SK-N-SH (cell line): ENCODE results near the gene LRRC32. TPM values are rescaled to one million over a fixed set of nuclear protein-coding genes. Genes with fewer than 3 reads are reported as not detected.

Experiments used
- CTCF ChIA-PET: fragments of 300-600, 350-600 bp; formaldehyde crosslinking; extraction: SDS; loops from one replicate; lab custom pipeline; 2021; lab: Yijun Ruan, JAX
- POLR2A ChIA-PET: fragments of 350-600 bp; sonication (Branson Sonifier 250); formaldehyde crosslinking; extraction: SDS; loops from one replicate; lab custom pipeline; 2020; ENCODE audit warnings: antibody characterized with exemption, inconsistent platforms; lab: Yijun Ruan, JAX
- DNase-seq: peaks from one replicate; pipeline ENCODE4 v3.0.0; 2012
- H2AFZ ChIP-seq: fragments of 200-600 bp; sonication (generic); 2 replicates; pipeline ENCODE4 v1.8.1; 2016; ENCODE audit warnings: antibody characterized with exemption, mild to moderate bottlenecking, low read depth
- H3F3A ChIP-seq: fragments of 200-600 bp; sonication (generic); replicated peaks from 2 replicates; pipeline ENCODE3; 2016; ENCODE audit warnings: antibody characterized with exemption, mild to moderate bottlenecking; ENCODE audit not compliant: insufficient read depth
- H3K27ac ChIP-seq, 2 experiments: fragments of 200-500 bp in 1 of 2; fragments of 200-600 bp in 1 of 2; sonication (Bioruptor generic) in 1 of 2; sonication (generic), shearing (Covaris generic) in 1 of 2; 2 replicates each; pipeline versions ENCODE4 v1.5.1 to v1.6.1; 2014 to 2016; ENCODE audit warnings: low read depth in 2 of 2, inconsistent platforms in 1 of 2, low read length in 1 of 2, mild to moderate bottlenecking in 1 of 2, mixed read lengths in 1 of 2
- H3K27me3 ChIP-seq: fragments of 200-600 bp; sonication (generic), shearing (Covaris generic); 2 replicates; pipeline ENCODE4 v1.6.1; 2016; ENCODE audit warnings: mixed run types; ENCODE audit not compliant: insufficient read depth
- H3K36me3 ChIP-seq, 2 experiments: fragments of 200-500 bp in 1 of 2; fragments of 200-600 bp in 1 of 2; sonication (Bioruptor generic) in 1 of 2; sonication (generic) in 1 of 2; replicated peaks in 1 of 2; 2 replicates each; pipeline versions ENCODE3 to v1.5.1; 2014 to 2016; ENCODE audit warnings: low read length in 1 of 2, mild to moderate bottlenecking in 1 of 2; ENCODE audit not compliant: insufficient read depth in 2 of 2, control insufficient read depth in 1 of 2
- H3K4me1 ChIP-seq, 2 experiments: fragments of 200-500 bp in 1 of 2; fragments of 200-600 bp in 1 of 2; sonication (Bioruptor generic) in 1 of 2; sonication (generic), shearing (Covaris generic) in 1 of 2; 2 replicates each; pipeline versions ENCODE4 v1.5.1 to v1.6.1; 2014 to 2016; ENCODE audit warnings: low read depth in 1 of 2, low read length in 1 of 2, mixed run types in 1 of 2; ENCODE audit not compliant: insufficient read depth in 2 of 2, control insufficient read depth in 1 of 2
- H3K4me2 ChIP-seq: fragments of 200-600 bp; sonication (generic), shearing (Covaris generic); 2 replicates; pipeline ENCODE4 v1.6.1; 2017; ENCODE audit warnings: mixed run types
- H3K4me3 ChIP-seq, 2 experiments: fragments of 200-500 bp in 1 of 2; fragments of 200-600 bp in 1 of 2; sonication (Bioruptor generic) in 1 of 2; sonication (generic), shearing (Covaris generic) in 1 of 2; 2 replicates each; pipeline versions ENCODE4 v1.5.1 to v1.8.1; 2014 to 2016; ENCODE audit warnings: low read depth in 2 of 2, inconsistent platforms in 1 of 2, low read length in 1 of 2, mild to moderate bottlenecking in 1 of 2, mixed read lengths in 1 of 2, moderate library complexity in 1 of 2
- H3K79me2 ChIP-seq: fragments of 200-600 bp; sonication (generic); 2 replicates; pipeline ENCODE4 v1.8.1; 2017; ENCODE audit warnings: mild to moderate bottlenecking; ENCODE audit not compliant: insufficient read depth
- H3K9ac ChIP-seq: fragments of 200-600 bp; sonication (generic); 2 replicates; pipeline ENCODE4 v1.6.1; 2017; ENCODE audit warnings: mixed run types
- H3K9me2 ChIP-seq: fragments of 200-600 bp; sonication (generic); 2 replicates; pipeline ENCODE4 v1.6.1; 2017; ENCODE audit warnings: mixed run types
- H3K9me3 ChIP-seq: fragments of 200-600 bp; sonication (generic); 2 replicates; pipeline ENCODE4 v1.6.1; 2017; ENCODE audit warnings: mixed run types, mild to moderate bottlenecking, moderate library complexity
- H4K20me1 ChIP-seq: fragments of 200-600 bp; sonication (generic); 2 replicates; pipeline ENCODE4 v1.6.1; 2017; ENCODE audit warnings: mild to moderate bottlenecking, mixed run types; ENCODE audit not compliant: insufficient read depth
- CHD2 ChIP-seq: fragments of 150-350 bp; IDR thresholded peaks from 2 replicates; pipeline ENCODE4 v1.6.1; 2018; ENCODE audit warnings: low read length; ENCODE audit not compliant: partially characterized antibody
- ELF1 ChIP-seq: IDR thresholded peaks from 2 replicates; pipeline ENCODE4 v1.4.0; 2012
- EZH2phosphoT487 ChIP-seq: fragments of 200-600 bp; sonication (generic); IDR thresholded peaks from 2 replicates; pipeline ENCODE4 v1.6.1; 2017; ENCODE audit warnings: low read depth, mixed run types, mild to moderate bottlenecking, antibody characterized with exemption, moderate library complexity, borderline replicate concordance
- FOSL2 ChIP-seq: IDR thresholded peaks from 2 replicates; pipeline ENCODE4 v1.4.0; 2012; ENCODE audit warnings: low read depth, mild to moderate bottlenecking, moderate library complexity, borderline replicate concordance
- FOXM1 ChIP-seq: IDR thresholded peaks from 2 replicates; pipeline ENCODE4 v1.4.0; 2012; ENCODE audit warnings: low read depth, mild to moderate bottlenecking
- GATA2 ChIP-seq: sonication (generic); formaldehyde crosslinking; IDR thresholded peaks from 2 replicates; pipeline ENCODE4 v1.5.0; 2020; ENCODE audit warnings: mild to moderate bottlenecking, missing genetic modification reagents
- MAX ChIP-seq: IDR thresholded peaks from 2 replicates; pipeline ENCODE4 v1.4.0; 2012; ENCODE audit warnings: low read depth
- MEF2A ChIP-seq: IDR thresholded peaks from 2 replicates; pipeline ENCODE4 v1.4.0; 2012; ENCODE audit warnings: low read depth, borderline replicate concordance
- NFIC ChIP-seq: IDR thresholded peaks from 2 replicates; pipeline ENCODE4 v1.4.0; 2012; ENCODE audit warnings: borderline replicate concordance
- NRF1 ChIP-seq: IDR thresholded peaks from 2 replicates; pipeline ENCODE4 v1.6.1; 2012; ENCODE audit warnings: low read depth, mild to moderate bottlenecking, low read length
- PBX3 ChIP-seq: IDR thresholded peaks from 2 replicates; pipeline ENCODE4; 2012
- RAD21 ChIP-seq: IDR thresholded peaks from 2 replicates; pipeline ENCODE4 v1.6.1; 2012; ENCODE audit warnings: mild to moderate bottlenecking, low read length
- RCOR1 ChIP-seq: fragments of 150-350 bp; IDR thresholded peaks from 2 replicates; pipeline ENCODE4 v1.6.1; 2017; ENCODE audit warnings: antibody characterized with exemption, low read length
- REST ChIP-seq: IDR thresholded peaks from 2 replicates; pipeline ENCODE4 v1.6.1; 2012; ENCODE audit warnings: mild to moderate bottlenecking, low read depth, low read length, moderate library complexity
- RXRA ChIP-seq: IDR thresholded peaks from 2 replicates; pipeline ENCODE4 v1.4.0; 2012; ENCODE audit warnings: low read depth, mild to moderate bottlenecking, borderline replicate concordance
- SMC3 ChIP-seq: IDR thresholded peaks from 2 replicates; pipeline ENCODE4 v1.6.1; 2012; ENCODE audit warnings: low read depth, low read length, improper control_type of control experiment
- TAF1 ChIP-seq: IDR thresholded peaks from 2 replicates; pipeline ENCODE4 v1.6.1; 2012; ENCODE audit warnings: low read depth, mild to moderate bottlenecking, low read length, moderate library complexity, borderline replicate concordance
- TEAD4 ChIP-seq: IDR thresholded peaks from 2 replicates; pipeline ENCODE4 v1.4.0; 2012; ENCODE audit warnings: mild to moderate bottlenecking, borderline replicate concordance; ENCODE audit not compliant: insufficient read depth
- USF1 ChIP-seq: IDR thresholded peaks from 2 replicates; pipeline ENCODE4 v1.4.0; 2012; ENCODE audit warnings: low read depth, borderline replicate concordance
- USF2 ChIP-seq: fragments of 150-350 bp; IDR thresholded peaks from 2 replicates; pipeline ENCODE4 v1.6.1; 2017; ENCODE audit warnings: antibody characterized with exemption, low read length, low read depth, borderline replicate concordance
- YY1 ChIP-seq: IDR thresholded peaks from 2 replicates; pipeline ENCODE4 v1.4.0; 2012; ENCODE audit warnings: low read depth, mild to moderate bottlenecking
- WGBS: methylation state at CpG from one replicate; pipeline ENCODE4 v1.1.6; 2017; ENCODE audit warnings: low lambda C conversion rate; 5-methylcytosine and 5-hydroxymethylcytosine counted together
- polyA plus RNA-seq, 3 experiments: library from polyadenylated mRNA; depleted of rRNA; stranded (reverse); fragments of >200 nt; gene quantifications; 2 replicates each; pipeline ENCODE4 v1.2.3, GENCODE V29; 2012

The LRRC32 gene
- polyA plus RNA-seq, 1 of the 3 experiments (the other 2 are of a cell fraction), result 0.43 TPM

GRCh38 chr11:76634886-76635285, 35.7 kb downstream of the LRRC32 start:
- Histone ChIP-seq H4K20me1 (no peaks in the 10 kb centered on the region), H3K4me1 (no peaks in the 10 kb centered on the region), H3K27ac (no peak overlapping the region), H3K36me3 (no peaks in the 10 kb centered on the region), H3F3A (no peaks in the 10 kb centered on the region), H3K79me2 (no peaks in the 10 kb centered on the region), H3K9me2 (no peaks in the 10 kb centered on the region), H3K9me3 (no peaks in the 10 kb centered on the region), H3K4me3 (no peak overlapping the region), H3K4me2 (no peak overlapping the region), H2AFZ (no peak overlapping the region), H3K27me3 (no peaks in the 10 kb centered on the region), H3K9ac (no peak overlapping the region)
- 47% methylated on average over 3 of the region's 4 CpGs for WGBS
- no peak for DNase-seq
- TF ChIP-seq CHD2, result no peak
- no peak for TF ChIP-seq YY1
- no peak for TF ChIP-seq USF1
- no peak for TF ChIP-seq NRF1
- no peak for TF ChIP-seq FOSL2
- TF ChIP-seq TEAD4, result no peak
- TF ChIP-seq RXRA, result no peak
- TF ChIP-seq EZH2phosphoT487, result no peak
- no peak for TF ChIP-seq NFIC
- no peak for TF ChIP-seq RAD21
- TF ChIP-seq ELF1, result no peak
- no peak for TF ChIP-seq MAX
- no peak for TF ChIP-seq RCOR1
- no peak for TF ChIP-seq FOXM1
- no peak for TF ChIP-seq PBX3
- no peak for TF ChIP-seq GATA2 (CRISPR knock-in tag)
- ChIA-PET POLR2A (no interaction called here), CTCF (no interaction called here)

- Histone ChIP-seq H3K9ac (no peak overlapping the region), H4K20me1 (no peaks in the 10 kb centered on the region), H3K27me3 (no peaks in the 10 kb centered on the region), H3K79me2 (no peaks in the 10 kb centered on the region), H3K4me2 (no peak overlapping the region), H3K9me2 (no peaks in the 10 kb centered on the region), H3K4me3 (no peak overlapping the region), H3K27ac (no peak overlapping the region), H2AFZ (no peak overlapping the region), H3K36me3 (no peaks in the 10 kb centered on the region), H3F3A (no peaks in the 10 kb centered on the region), H3K9me3 (no peaks in the 10 kb centered on the region), H3K4me1 (no peaks in the 10 kb centered on the region; a peak in 1 of 4 replicates)
- DNase-seq, result no peak
- CTCF ChIA-PET, result no interaction called here
- WGBS, result 45% methylated on average over 2 of the region's 2 CpGs
- POLR2A ChIA-PET, result no interaction called here
- TF ChIP-seq FOXM1 (no peak), RAD21 (no peak), YY1 (no peak), CHD2 (no peak), SMC3 (no peak), REST (no peak), TAF1 (no peak), MEF2A (no peak), NRF1 (no peak), RCOR1 (no peak), PBX3 (no peak), USF2 (no peak)
These were observed 38.1 kb downstream of the LRRC32 start for GRCh38 chr11:76632492-76632891.
